Mesendoderm (in vitro differentiated cells): ENCODE results near the gene HECTD4.
"Not testable (repeated sequence)": the region's sequence is repeated elsewhere in the genome, so short reads cannot be mapped to it uniquely, and the experiment has no call there.

Experiments
- DNase-seq: peaks from one replicate; pipeline ENCODE4 v3.0.0; 2013
- H2AK5ac ChIP-seq: 2 replicates; pipeline ENCODE4 v1.6.1; 2013; ENCODE audit warnings: low read length, inconsistent platforms
- H2BK120ac ChIP-seq: 2 replicates; pipeline ENCODE4 v1.6.1; 2013; ENCODE audit warnings: low read depth, mild to moderate bottlenecking, low read length, moderate library complexity, mixed read lengths
- H2BK15ac ChIP-seq: replicated peaks from 2 replicates; pipeline ENCODE4 v1.6.1; 2013; ENCODE audit warnings: low read depth, mild to moderate bottlenecking, moderate library complexity
- H2BK5ac ChIP-seq: 2 replicates; pipeline ENCODE4 v1.6.1; 2013; ENCODE audit warnings: low read length, inconsistent platforms
- H3K18ac ChIP-seq: 2 replicates; pipeline ENCODE4 v1.6.1; 2013; ENCODE audit warnings: mild to moderate bottlenecking, low read length, mixed read lengths
- H3K23ac ChIP-seq: one replicate; pipeline ENCODE4 v1.6.1; 2013; ENCODE audit warnings: low read length
- H3K27ac ChIP-seq: 2 replicates; pipeline ENCODE4 v1.5.1; 2013; ENCODE audit warnings: low read depth, mild to moderate bottlenecking, inconsistent platforms, low read length, moderate library complexity
- H3K27me3 ChIP-seq: 2 replicates; pipeline ENCODE4 v1.6.1; 2013; ENCODE audit warnings: low read length, control low read depth, mild to moderate bottlenecking, inconsistent platforms; ENCODE audit not compliant: insufficient read depth, poor library complexity
- H3K36me3 ChIP-seq: 2 replicates; pipeline ENCODE4 v1.6.1; 2013; ENCODE audit warnings: low read length, inconsistent platforms; ENCODE audit not compliant: control insufficient read depth, insufficient read depth
- H3K4ac ChIP-seq: one replicate; pipeline ENCODE4 v1.6.1; 2013; ENCODE audit warnings: low read depth, mild to moderate bottlenecking, low read length, moderate library complexity
- H3K4me1 ChIP-seq: 2 replicates; pipeline ENCODE4 v1.6.1; 2013; ENCODE audit warnings: low read depth, low read length, inconsistent platforms; ENCODE audit not compliant: control insufficient read depth
- H3K4me2 ChIP-seq: 2 replicates; pipeline ENCODE4 v1.6.1; 2013; ENCODE audit warnings: low read length
- H3K4me3 ChIP-seq: 2 replicates; pipeline ENCODE4 v1.5.1; 2013; ENCODE audit warnings: mild to moderate bottlenecking, low read length
- H3K56ac ChIP-seq: one replicate; pipeline ENCODE4 v1.6.1; 2013; ENCODE audit warnings: low read length
- H3K79me1 ChIP-seq: 2 replicates; pipeline ENCODE4 v1.6.1; 2013; ENCODE audit warnings: low read length, inconsistent platforms
- H3K79me2 ChIP-seq: 2 replicates; pipeline ENCODE4 v1.6.1; 2013; ENCODE audit warnings: mild to moderate bottlenecking, low read length; ENCODE audit not compliant: control insufficient read depth, insufficient read depth
- H3K9ac ChIP-seq: 2 replicates; pipeline ENCODE4 v1.6.1; 2013; ENCODE audit warnings: low read length, inconsistent platforms
- H4K5ac ChIP-seq: one replicate; pipeline ENCODE4 v1.6.1; 2013; ENCODE audit warnings: low read length
- H4K8ac ChIP-seq: one replicate; pipeline ENCODE4 v1.6.1; 2013; ENCODE audit warnings: low read depth, mild to moderate bottlenecking, control low read depth, low read length, moderate library complexity
- WGBS: extraction: QIAGEN DNeasy Blood & Tissue Kit; methylation state at CpG from one replicate; pipeline ENCODE4 v1.1.7; 2013; ENCODE audit warnings: low lambda C conversion rate, missing lambda C conversion rate; ENCODE audit not compliant: insufficient coverage; ENCODE audit errors: extremely low coverage; 5-methylcytosine and 5-hydroxymethylcytosine counted together

HECTD4 gene

DNA sequence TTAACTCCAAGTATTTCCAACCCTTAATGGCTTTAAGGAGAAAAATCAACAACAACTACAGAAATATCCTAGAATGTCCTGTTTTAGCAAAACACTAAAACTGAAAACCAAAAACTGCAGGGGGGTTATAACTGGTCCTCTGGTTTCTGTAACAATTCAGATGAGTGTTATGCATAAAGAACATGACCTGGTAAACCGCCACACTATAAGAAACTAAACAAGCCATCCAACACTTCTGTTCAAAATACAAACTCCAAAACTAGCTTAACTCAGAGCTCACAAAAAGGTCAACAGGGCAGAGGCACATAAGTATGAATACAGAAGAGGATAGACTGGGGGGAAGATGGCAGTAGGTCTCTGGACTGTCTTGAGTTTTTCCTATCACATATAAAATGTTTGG lies 38.0 kb downstream of the HECTD4 start:
- Histone ChIP-seq H3K4ac (no peak overlapping the region), H3K9ac (no peak overlapping the region), H3K18ac (no peak overlapping the region), H3K27ac (no peak overlapping the region), H3K4me2 (no peak overlapping the region), H4K8ac (no peak overlapping the region), H4K5ac (no peak overlapping the region), H2BK120ac (no peak overlapping the region), H3K36me3 (no peaks in the 10 kb centered on the region), H3K4me3 (no peak overlapping the region), H2BK5ac (no peak overlapping the region), H2AK5ac (no peak overlapping the region), H3K23ac (no peak overlapping the region), H3K4me1 (peaks cover 3% of the 10 kb centered on the region), H3K56ac (no peak overlapping the region), H3K79me1 (peaks cover 9% of the 10 kb centered on the region), H2BK15ac (no peak overlapping the region), H3K79me2 (no peaks in the 10 kb centered on the region), H3K27me3 (no peaks in the 10 kb centered on the region)
- no peak for DNase-seq
- WGBS: no CpG with 5 or more reads among the region's 1 CpG

DNA sequence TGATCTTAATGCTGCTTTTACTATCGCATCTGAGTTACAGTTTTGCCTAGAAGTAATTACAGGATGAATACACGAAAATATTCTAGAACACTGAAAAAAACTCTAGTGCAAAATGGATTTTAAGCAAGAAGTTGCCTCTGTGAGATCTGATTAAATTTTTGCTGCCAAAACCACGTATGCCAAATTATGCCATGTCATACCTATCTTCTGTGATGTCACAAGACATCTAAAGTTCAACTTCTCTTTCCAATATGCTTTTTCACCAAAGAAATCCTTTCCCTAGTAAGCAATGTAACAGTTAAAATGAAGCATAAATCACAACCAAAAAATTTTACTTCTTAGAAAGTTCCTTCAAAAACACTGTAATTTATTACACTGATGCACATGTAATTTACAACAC lies 39.6 kb downstream of the HECTD4 start:
- Histone ChIP-seq H3K4ac (no peak overlapping the region), H3K4me3 (no peak overlapping the region), H3K79me2 (no peaks in the 10 kb centered on the region), H2BK15ac (no peak overlapping the region), H2AK5ac (no peak overlapping the region), H3K9ac (no peak overlapping the region), H4K5ac (no peak overlapping the region), H3K23ac (no peak overlapping the region), H2BK120ac (no peak overlapping the region), H3K4me1 (peaks cover 3% of the 10 kb centered on the region), H3K27me3 (no peaks in the 10 kb centered on the region), H2BK5ac (no peak overlapping the region), H3K27ac (no peak overlapping the region), H3K56ac (no peak overlapping the region), H3K18ac (no peak overlapping the region), H3K79me1 (peaks cover 9% of the 10 kb centered on the region), H3K4me2 (no peak overlapping the region), H3K36me3 (no peaks in the 10 kb centered on the region), H4K8ac (no peak overlapping the region)
- DNase-seq: no peak
- no CpG with 5 or more reads among the region's 3 CpGs for WGBS

DNA sequence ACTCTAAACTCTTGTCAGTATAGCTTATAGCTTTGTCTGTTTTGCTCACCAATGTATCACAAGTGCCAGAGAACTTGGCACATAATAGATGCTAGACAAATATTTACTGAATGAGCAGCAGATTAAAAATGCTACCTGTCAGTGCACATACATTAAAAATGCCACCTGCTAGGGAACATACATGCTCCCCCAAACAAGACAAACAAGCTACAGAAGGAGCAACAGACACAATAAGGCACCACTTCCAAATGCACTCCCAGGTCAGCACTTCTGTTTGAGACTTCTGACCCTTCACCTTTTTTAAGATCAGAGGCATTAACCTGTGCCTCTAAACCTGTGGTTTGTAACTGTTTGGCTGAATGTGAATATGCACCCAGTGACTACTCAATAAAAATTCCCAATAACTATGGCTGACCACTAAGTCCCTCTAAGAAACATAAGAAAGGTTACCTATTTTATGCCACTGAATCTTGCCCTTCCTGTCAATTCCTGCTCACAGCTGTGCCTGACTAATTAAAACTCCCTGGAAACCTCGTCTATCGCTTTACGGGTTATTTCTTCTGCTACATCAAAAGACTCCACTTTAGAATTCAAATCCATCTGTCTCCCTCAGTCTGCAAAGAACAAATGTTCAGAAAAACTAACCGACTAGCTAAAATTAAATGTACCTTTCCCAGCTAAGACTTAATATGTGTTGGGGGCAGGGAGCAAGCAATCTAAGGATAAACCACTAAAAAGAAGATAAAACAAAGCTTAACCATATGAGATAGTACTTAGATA lies 41.0 kb downstream of the HECTD4 start:
- Histone ChIP-seq H4K5ac (no peak overlapping the region), H2AK5ac (no peak overlapping the region), H3K4me3 (no peak overlapping the region), H3K36me3 (no peaks in the 10 kb centered on the region), H3K4ac (no peak overlapping the region), H3K56ac (no peak overlapping the region), H4K8ac (no peak overlapping the region), H3K23ac (no peak overlapping the region), H3K4me2 (no peak overlapping the region), H2BK120ac (no peak overlapping the region), H3K4me1 (peaks cover 3% of the 10 kb centered on the region), H3K9ac (no peak overlapping the region), H2BK5ac (no peak overlapping the region), H2BK15ac (no peak overlapping the region), H3K27me3 (no peaks in the 10 kb centered on the region), H3K27ac (no peak overlapping the region), H3K79me2 (no peaks in the 10 kb centered on the region), H3K18ac (no peak overlapping the region), H3K79me1 (peaks cover 9% of the 10 kb centered on the region)
- WGBS: no CpG with 5 or more reads among the region's 4 CpGs
- DNase-seq: no peak

DNA sequence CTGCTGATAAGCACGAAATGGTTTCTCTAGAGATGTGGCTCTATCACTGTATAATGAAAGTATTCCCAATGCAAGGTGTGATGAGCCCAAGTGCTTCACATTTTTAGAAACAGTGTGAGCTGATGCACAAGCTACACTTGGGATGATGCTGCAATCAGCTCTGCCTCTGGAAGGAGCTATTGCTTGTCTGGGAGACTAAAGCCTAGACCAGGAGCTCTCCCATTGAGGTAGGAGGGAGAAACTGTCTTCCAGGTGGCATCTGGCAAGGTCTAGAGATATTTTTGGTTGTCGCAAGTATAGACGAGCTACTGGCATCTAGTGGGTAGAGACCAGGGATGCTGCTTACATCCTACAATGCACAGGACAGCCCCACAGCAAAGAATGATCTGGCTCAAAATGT lies 42.0 kb downstream of the HECTD4 start:
- Histone ChIP-seq H3K4me2 (no peak overlapping the region), H3K56ac (no peak overlapping the region), H3K4me3 (no peak overlapping the region), H3K23ac (no peak overlapping the region), H3K9ac (no peak overlapping the region), H3K79me1 (peaks cover 7% of the 10 kb centered on the region), H4K8ac (no peak overlapping the region), H3K4me1 (peaks cover 3% of the 10 kb centered on the region), H2BK120ac (no peak overlapping the region), H2AK5ac (no peak overlapping the region), H2BK5ac (no peak overlapping the region), H3K27me3 (no peaks in the 10 kb centered on the region), H2BK15ac (no peak overlapping the region), H3K18ac (no peak overlapping the region), H4K5ac (no peak overlapping the region), H3K4ac (no peak overlapping the region), H3K79me2 (no peaks in the 10 kb centered on the region), H3K36me3 (no peaks in the 10 kb centered on the region), H3K27ac (no peak overlapping the region)
- no peak for DNase-seq
- no CpG with 5 or more reads among the region's 3 CpGs for WGBS

DNA sequence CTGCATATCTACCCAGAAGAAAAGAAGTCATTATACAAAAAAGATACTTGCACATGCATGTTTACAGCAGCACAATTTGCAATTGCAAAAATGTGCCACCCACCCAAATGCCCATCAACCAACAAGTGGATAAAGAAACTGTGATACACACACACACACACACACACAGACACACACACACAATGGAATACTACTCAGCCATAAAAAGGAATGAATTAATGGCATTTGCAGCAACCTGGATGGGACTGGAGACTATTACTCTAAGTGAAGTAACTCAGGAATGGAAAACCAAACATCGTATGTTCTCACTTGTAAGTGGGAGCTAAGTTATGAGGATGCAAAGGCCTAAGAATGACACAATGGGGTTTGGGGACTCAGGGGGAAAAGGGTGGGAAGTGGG lies 47.2 kb downstream of the HECTD4 start:
- not testable (repeated sequence) for H3K4me2 ChIP-seq, H3K18ac ChIP-seq, H3K27ac ChIP-seq, H2AK5ac ChIP-seq, H2BK5ac ChIP-seq, H2BK120ac ChIP-seq, H3K56ac ChIP-seq, H3K4me3 ChIP-seq, H3K79me2 ChIP-seq, H3K79me1 ChIP-seq, H3K23ac ChIP-seq, H3K4me1 ChIP-seq, H4K5ac ChIP-seq, H2BK15ac ChIP-seq, H3K27me3 ChIP-seq, H3K4ac ChIP-seq, H3K36me3 ChIP-seq, DNase-seq, H3K9ac ChIP-seq, H4K8ac ChIP-seq
- WGBS: no CpG with 5 or more reads among the region's 1 CpG

DNA sequence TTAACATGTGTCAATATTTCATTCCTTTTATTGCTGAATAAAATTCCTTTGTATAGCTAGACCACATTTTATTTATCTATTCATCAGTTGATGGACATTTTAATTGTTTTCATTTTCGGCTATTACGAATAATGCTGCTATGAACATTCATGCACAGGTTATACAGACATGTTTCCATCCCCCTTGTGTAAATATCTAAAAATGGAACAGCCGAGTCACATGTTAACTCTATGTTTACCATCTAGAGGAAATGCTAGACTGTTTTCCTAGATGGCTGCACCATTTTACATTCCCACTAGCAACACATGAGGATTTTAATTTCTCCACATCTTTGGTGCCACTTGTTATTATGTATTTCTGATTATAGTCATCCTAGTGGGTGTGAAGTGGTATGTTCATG lies 49.2 kb downstream of the HECTD4 start:
- Histone ChIP-seq H3K79me2 (no peaks in the 10 kb centered on the region), H3K4ac (no peak overlapping the region), H3K9ac (no peak overlapping the region), H3K4me3 (no peak overlapping the region), H2AK5ac (no peak overlapping the region), H2BK5ac (no peak overlapping the region), H3K4me1 (no peaks in the 10 kb centered on the region), H3K4me2 (no peak overlapping the region), H2BK15ac (no peak overlapping the region), H3K36me3 (no peaks in the 10 kb centered on the region), H4K5ac (no peak overlapping the region), H3K18ac (no peak overlapping the region), H3K79me1 (no peaks in the 10 kb centered on the region), H3K27me3 (no peaks in the 10 kb centered on the region), H3K27ac (no peak overlapping the region), H2BK120ac (no peak overlapping the region), H3K23ac (no peak overlapping the region), H3K56ac (no peak overlapping the region), H4K8ac (no peak overlapping the region)
- WGBS: no CpG with 5 or more reads among the region's 3 CpGs
- DNase-seq: no peak
